Measurements from ENCODE around the gene SYDE1.

Gene SYDE1

DNA sequence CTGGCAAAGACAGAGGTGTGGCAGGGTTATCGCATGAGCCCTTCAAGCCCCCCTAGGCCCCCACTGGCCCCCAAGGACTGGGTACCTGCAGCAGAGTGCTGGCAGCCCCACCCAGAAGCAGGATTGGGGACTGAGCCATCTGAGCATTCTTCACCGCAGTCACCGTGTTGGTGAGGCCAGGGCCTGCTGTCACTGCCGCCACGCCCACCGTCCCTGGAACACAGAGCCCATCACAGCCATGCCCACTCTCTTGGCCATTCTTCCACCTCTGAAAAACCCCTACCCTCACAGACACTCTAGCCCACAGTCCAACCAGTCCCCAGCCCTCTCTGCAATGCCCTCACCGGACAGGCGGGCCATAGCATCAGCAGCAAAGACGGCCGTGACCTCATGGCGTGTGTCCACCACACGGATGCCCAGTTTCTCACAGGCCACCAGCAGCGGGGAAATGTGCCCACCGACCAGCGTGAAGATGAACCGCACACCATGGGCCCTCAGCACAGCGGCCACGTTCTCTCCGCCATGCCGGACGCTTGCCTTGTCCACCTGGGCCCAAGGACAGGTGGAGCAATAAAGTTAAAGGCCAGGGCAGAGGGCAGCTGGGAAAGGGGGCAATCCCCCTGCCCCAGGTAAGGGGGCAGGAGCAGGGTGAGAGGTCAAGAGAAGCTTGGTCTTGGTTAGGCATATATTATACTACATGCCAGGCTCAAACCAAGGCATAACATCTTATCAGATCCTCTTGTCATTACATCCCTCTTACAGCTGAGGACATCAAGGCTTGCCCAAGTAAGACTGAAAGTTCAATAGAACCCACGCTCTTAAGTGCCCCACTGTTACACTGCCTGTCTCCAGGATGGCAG lies 16.1 kb downstream of the SYDE1 start:
- peak in 1 of 10 donors; percentile 66 for DNase-seq
- intact Hi-C loops (cut with DNase I): loop anchor here (10.0 kb wide), 1 partner anchor 332 kb away; no protein-coding TSS in a partner anchor

- peak; percentile 49 to 93 (median 67) for DNase-seq
Observed at GRCh38 chr19:15123900-15124299, 16.7 kb downstream of the SYDE1 start.

DNA sequence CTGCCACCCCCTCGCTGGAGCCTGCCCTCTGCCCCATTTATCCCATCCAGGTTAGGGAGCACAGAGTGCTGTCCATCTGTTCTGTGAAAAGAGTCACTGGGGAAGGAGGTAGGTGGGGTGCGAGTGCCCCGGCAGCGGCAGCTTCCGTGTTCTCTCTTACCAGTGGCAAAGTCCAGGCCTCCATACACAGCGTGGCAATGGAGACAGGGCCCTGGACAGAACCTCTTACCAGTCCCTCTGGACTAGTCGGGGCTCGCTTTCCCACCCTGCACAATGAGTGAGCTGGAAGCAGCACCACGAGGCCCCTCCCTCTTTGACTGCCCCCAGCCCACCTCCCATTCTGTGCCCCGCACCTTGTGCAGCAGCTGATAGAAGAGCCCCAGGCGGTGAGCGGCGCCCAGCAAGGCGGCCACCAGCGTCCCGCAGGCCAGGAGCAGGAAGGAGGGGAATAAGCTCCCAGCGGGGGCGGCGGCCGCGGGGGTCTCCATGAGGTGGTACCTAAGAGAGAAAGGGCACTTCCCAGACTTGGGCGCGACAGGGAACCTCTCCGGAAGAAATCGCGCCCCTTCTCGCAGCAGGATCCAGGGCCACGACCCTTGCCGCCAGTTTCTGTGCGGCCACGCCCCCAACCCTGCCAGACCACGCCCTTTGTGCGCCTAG lies 17.5 kb downstream of the SYDE1 start:
- intact Hi-C loops (cut with DNase I): loop anchor here (10.0 kb wide), 1 partner anchor 330 kb away; no protein-coding TSS in a partner anchor
- DNase-seq: peak in 2 of 10 donors; percentile 59 to 88

More at GRCh38 chr19:15123900-15124299, 16.7 kb downstream of the SYDE1 start:
- intact Hi-C loops (cut with DNase I): loop anchor here (10.0 kb wide), 1 partner anchor 331 kb away; no protein-coding TSS in a partner anchor

GRCh38 chr19:15125232-15126067 lies 18.2 kb downstream of the SYDE1 start:
- intact Hi-C loops (cut with DNase I): loop anchor here (10.0 kb wide), 1 partner anchor 329 kb away; no protein-coding TSS in a partner anchor
- DNase-seq: peak; percentile 94 to 99 (median 97)

DNA sequence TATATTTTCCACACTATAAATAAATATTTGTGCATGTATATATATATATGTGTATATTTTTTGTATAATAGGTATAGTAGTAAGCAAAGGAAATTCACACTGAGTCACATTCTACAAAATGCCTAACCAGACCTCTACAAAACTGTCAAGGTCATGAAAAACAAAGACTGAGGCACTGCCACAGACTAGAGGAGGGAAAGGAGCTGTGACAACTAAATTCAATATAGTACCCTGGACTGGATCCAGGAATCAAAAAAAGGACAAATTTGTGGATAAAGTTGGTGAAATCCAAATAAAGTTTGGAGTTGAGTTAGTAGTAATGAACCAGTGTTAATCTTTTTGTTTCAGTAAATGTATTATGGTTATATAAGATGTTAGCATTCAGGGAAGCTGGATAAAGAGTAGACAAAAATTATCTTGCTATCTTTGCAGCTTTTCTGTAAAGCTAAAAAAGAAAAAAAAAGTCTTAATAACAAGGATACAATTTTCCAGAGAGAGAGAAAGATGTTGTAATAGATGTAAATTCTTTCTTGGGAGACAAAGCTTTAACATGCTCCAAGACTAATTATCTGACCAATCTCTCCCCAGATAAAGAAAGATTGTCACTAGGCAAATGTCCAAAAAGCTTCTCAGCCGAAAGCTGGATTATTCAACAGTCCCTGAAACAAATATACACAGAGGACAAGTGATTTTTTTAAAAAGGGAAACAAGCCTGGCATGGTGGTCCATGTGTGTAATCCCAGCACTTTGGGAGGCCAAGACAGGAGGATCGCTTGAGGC lies 19.1 kb downstream of the SYDE1 start:
- intact Hi-C loops (cut with DNase I): loop anchor here (10.0 kb wide), 1 partner anchor 328 kb away; no protein-coding TSS in a partner anchor
- DNase-seq: no peak

DNA sequence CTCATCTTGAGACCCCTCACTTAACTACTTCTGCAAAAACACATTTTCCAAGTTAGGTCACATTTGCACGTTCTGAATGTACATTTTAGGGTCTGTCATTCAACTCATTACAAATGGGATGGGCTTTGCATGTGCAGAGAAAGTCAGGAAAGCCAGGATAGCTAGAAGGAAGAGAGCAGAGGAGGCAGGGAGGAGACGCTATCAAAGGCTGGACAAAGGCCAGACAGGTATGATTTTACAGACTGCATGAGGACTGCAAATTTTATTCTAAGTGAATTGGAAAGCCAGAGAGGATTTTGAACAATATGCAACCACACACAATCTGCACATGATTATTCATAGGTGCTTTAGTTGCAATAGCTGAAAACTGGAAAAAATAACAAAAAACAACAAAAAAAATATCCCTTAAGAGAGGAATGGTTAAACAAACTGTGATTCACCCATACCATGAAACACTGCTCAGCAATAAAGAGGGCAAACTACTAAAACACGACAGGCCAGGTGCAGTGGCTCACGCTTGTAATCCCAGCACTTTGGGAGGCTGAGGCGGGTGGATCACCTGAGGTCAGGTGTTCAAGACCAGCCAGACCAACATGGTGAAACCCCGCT lies 21.1 kb downstream of the SYDE1 start:
- DNase-seq: peak in 1 of 10 donors; percentile 14
- intact Hi-C loops (cut with DNase I): loop anchor here (10.0 kb wide), 1 partner anchor 327 kb away; no protein-coding TSS in a partner anchor

DNA sequence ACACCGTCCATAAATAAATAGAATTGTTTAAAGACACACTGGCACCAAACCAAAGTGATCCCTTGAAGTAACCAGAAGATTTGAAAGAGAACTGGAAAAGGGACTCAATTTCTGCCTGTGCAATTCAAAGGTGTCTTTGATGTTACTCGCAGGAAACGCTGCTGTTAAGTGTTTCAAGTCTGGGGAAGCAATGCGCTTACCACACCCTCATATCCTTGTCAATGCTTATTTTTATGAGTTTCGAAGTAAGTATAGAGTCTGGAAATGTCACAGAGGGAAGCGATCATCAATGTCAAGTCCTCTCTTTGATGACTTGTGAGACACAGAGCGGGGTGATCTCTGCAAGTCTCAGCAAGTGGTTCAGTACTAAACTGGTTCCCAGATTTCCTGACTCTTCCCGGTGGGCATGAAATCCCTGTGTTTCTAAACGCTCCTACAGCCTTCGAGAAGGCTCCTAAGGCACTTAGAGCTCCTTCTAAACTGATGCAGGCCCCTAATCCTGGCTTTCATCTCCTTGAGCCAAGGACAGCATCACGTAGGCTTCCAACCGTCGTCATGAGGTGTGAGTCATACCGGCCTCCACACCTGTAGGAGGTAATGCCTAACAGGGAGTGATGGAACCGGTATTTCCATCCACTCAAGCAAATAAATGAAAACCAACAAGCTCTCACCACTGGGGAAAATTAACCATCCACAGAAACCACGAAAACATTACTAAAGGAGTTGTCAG lies 22.8 kb downstream of the SYDE1 start:
- DNase-seq: no peak
- intact Hi-C loops (cut with DNase I): loop anchor here (10.0 kb wide), 1 partner anchor 325 kb away; no protein-coding TSS in a partner anchor

DNA sequence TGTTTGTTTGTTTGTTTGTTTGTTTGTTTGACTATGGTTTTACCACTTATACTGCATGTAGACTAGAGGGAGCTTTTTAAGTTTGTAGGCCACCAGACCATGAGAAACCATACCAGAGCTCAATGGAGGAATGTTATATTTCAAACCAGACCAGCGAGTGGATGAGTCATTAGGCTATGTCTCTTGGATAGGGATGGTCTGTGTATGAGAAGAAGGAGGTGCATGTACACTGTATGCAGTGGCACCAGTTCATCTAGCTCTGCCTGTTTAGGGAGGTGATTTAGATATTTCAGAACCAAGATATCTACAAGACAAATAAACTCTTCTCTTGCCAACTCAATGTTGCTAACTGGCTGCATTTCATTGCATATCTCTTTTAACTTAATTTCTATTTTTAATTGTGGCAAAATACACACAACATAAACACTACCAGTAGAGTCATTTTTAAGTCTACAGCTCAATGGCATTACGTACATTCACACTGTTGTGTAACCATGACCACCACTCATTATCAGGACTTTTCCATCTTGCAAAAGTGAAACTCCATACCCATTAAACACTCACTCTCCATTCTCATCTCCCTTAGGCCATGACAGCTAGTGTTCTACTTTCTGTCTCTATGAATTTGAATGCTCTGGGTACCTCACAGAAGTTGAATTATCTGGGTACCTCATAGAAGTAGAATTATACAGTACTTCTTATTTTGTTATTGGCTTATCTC lies 29.2 kb downstream of the SYDE1 start:
- intact Hi-C loops (cut with DNase I): no loop called here
- no peak for DNase-seq

- DNase-seq: no peak
Observed at GRCh38 chr19:15137777-15138176, 30.6 kb downstream of the SYDE1 start.

GRCh38 chr19:15138427-15138826 lies 31.2 kb downstream of the SYDE1 start:
- no peak for DNase-seq
- intact Hi-C loops (cut with DNase I): no loop called here

More at GRCh38 chr19:15137777-15138176, 30.6 kb downstream of the SYDE1 start:
- intact Hi-C loops (cut with DNase I): no loop called here

- DNase-seq: no peak
- intact Hi-C loops (cut with DNase I): no loop called here
Observed at GRCh38 chr19:15141143-15141542, 33.9 kb downstream of the SYDE1 start.

DNA sequence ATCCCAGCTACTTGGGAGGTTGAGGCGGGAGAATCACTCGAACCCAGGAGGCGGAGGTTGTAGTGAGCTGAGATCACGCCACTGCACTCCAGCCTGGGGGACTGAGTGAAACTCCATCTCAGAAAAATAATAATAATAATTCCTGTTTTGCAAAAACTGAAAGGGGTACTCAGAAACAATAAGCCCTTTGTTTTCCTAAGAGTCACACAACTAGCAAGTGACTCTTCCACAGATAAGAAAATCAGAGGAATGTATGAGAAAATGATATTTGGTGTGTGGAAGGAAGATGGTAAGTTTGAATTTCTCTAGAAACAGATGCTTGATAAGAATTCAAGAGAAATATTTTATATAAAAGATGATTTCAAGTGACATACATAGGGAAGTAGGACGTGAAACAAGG lies 35.1 kb downstream of the SYDE1 start:
- intact Hi-C loops (cut with DNase I): no loop called here
- DNase-seq: no peak

DNA sequence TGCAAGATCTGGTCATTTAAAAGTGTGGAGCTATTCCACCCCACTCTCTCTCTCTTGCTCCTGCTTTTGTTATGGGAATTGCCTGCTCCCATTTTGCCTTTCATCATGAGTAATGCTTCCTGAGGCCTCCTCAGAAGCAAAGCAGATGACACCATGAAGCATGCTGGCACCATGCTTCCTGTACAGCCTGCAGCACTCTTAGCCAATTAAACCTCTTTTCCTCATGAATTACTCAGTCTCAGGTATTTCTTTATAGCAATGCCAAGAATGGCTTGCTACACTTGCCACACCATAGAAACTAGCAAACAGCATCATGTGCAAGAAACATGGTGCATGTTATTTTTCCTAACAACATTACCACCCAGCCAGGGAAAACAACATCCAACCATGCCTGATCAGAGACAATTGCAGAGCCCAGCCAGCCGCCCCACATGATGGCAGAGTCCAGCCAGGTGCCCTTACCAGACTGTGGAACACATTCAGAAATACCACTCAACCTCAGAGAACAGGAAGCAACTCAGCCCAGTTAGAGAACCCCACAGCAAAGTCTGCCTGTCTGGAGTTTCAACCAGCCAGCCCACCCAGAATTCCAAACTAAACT lies 36.9 kb downstream of the SYDE1 start:
- intact Hi-C loops (cut with DNase I): no loop called here
- no peak for DNase-seq

DNA sequence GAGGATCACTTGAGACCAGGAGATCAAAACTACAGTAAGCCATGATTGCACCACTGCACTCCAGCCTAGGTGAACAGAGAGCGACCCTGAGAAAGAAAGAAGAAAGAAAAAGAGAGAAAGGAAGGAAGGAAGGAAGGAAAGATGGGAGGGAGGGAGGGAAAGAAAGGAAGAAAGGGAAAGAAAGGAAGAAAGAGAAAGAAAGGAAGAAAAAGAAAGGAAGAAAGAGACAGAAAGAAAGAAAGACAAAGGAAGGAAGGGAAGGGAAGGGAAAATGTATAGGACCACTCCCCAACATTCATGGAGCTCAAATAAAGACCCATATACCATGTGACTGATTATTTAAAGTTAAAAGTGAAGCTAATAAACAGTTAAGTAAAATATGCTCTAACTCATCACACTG lies 39.9 kb downstream of the SYDE1 start:
- no peak for DNase-seq
- intact Hi-C loops (cut with DNase I): no loop called here

DNA sequence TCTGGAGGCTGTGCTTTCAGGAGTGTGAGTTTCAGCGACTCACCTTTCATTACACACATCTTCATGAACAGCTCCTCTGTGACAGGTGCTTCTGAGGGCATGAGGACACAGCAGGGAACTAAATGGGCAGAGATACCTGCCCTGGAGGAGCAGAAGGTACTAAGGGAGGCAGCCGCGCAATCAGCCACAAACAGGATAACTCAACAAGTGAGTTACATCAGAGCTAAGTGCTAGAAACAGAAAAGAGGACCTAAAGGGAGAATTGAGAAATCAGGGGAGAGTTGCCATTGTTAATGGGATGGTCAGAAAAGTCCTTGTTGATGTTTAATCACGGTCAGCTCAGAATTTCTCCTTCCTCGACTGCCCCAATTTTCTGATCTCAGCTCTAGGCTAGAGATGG lies 42.5 kb downstream of the SYDE1 start:
- DNase-seq: no peak
- intact Hi-C loops (cut with DNase I): loop anchor here (1.0 to 5.0 kb wide), 2 partner anchors 57 to 277 kb away; no protein-coding TSS in a partner anchor

GRCh38 chr19:15154002-15154612 lies 46.9 kb downstream of the SYDE1 start:
- DNase-seq: no peak
- intact Hi-C loops (cut with DNase I): loop anchor here (5.0 kb wide), 1 partner anchor 282 kb away; no protein-coding TSS in a partner anchor

GRCh38 chr19:15155296-15155695 lies 48.1 kb downstream of the SYDE1 start:
- no peak for DNase-seq
- intact Hi-C loops (cut with DNase I): no loop called here

Measured in posterior cingulate gyrus (tissue), 11 donors.